HepG2 (cell line): ENCODE measurements around the gene PRSS3. TPM values are rescaled to one million over a fixed set of nuclear protein-coding genes. Genes with fewer than 3 reads are reported as not detected.

ENCODE experiments used
- AGO2 ChIP-seq: fragments of 200-400 bp; formaldehyde crosslinking; optimal IDR thresholded peaks from 2 replicates; pipeline ENCODE3; 2017; ENCODE audit warnings: mild to moderate bottlenecking, low read depth, low read length, moderate library complexity
- ARNT2 ChIP-seq: sonication (generic); formaldehyde crosslinking; IDR thresholded peaks from 2 replicates; pipeline ENCODE4 v1.8.0; 2022; ENCODE audit warnings: mild to moderate bottlenecking, low read depth, missing genetic modification reagents, moderate library complexity
- ATF7-NPFF ChIP-seq: sonication (generic); formaldehyde crosslinking; IDR thresholded peaks from 2 replicates; pipeline ENCODE4 v1.8.1; 2023; ENCODE audit warnings: mild to moderate bottlenecking, low read depth, missing genetic modification reagents, moderate library complexity
- CREB1 ChIP-seq, 2 experiments: fragments of 450-650 bp in 1 of 2; IDR thresholded peaks; 2 replicates each; pipeline ENCODE4 v1.6.1; 2016 to 2017; ENCODE audit warnings: control low read depth in 1 of 2, mild to moderate bottlenecking in 1 of 2, missing compliant biosample characterization in 1 of 2, missing genetic modification characterization in 1 of 2
- FOXK2 ChIP-seq: fragments of 450-650 bp; IDR thresholded peaks from 2 replicates; pipeline ENCODE4 v1.6.1; 2016
- HIVEP1 ChIP-seq: sonication (generic); formaldehyde crosslinking; IDR thresholded peaks from 2 replicates; pipeline ENCODE4 v1.4.0; 2020; ENCODE audit warnings: mild to moderate bottlenecking, missing genetic modification reagents
- HNRNPLL ChIP-seq: fragments of 200-400 bp; formaldehyde crosslinking; IDR thresholded peaks from 2 replicates; pipeline ENCODE4 v1.6.1; 2017; ENCODE audit warnings: mild to moderate bottlenecking, low read depth, low read length; ENCODE audit not compliant: poor library complexity, severe bottlenecking
- MAF1 ChIP-seq: sonication (generic); formaldehyde crosslinking; IDR thresholded peaks from 2 replicates; pipeline ENCODE4 v1.5.0; 2020; ENCODE audit warnings: missing genetic modification reagents, borderline replicate concordance
- MAFK ChIP-seq, 2 experiments: IDR thresholded peaks in 1 of 2; conservative IDR thresholded peaks in 1 of 2; 2 replicates each; pipeline ENCODE4 v1.6.1; 2011; ENCODE audit warnings: improper control_type of control experiment in 2 of 2, low read length in 2 of 2
- NFRKB ChIP-seq: fragments of 450-650 bp; IDR thresholded peaks from 2 replicates; pipeline ENCODE4 v1.6.1; 2017
- NONO ChIP-seq, 2 experiments: fragments of 450-650 bp in 1 of 2; sonication (generic) in 1 of 2; formaldehyde crosslinking in 1 of 2; IDR thresholded peaks in 1 of 2; conservative IDR thresholded peaks in 1 of 2; 2 replicates each; pipeline versions ENCODE4 v1.6.1 to v1.8.0; 2017 to 2022; ENCODE audit warnings: mild to moderate bottlenecking in 1 of 2, missing genetic modification reagents in 1 of 2, moderate library complexity in 1 of 2
- NR2C2 ChIP-seq: sonication (generic); formaldehyde crosslinking; IDR thresholded peaks from 2 replicates; pipeline ENCODE4 v1.4.0; 2020; ENCODE audit warnings: missing genetic modification reagents, mild to moderate bottlenecking, moderate library complexity, borderline replicate concordance
- PBX3 ChIP-seq: sonication (generic); formaldehyde crosslinking; IDR thresholded peaks from 2 replicates; pipeline ENCODE4 v1.8.1; 2023; ENCODE audit warnings: missing genetic modification reagents, inconsistent platforms, borderline replicate concordance
- POLR2AphosphoS5 ChIP-seq: IDR thresholded peaks from 2 replicates; pipeline ENCODE4 v1.6.1; 2012; ENCODE audit warnings: low read depth, low read length
- RBM22 ChIP-seq: fragments of 200-400 bp; formaldehyde crosslinking; optimal IDR thresholded peaks from 2 replicates; pipeline ENCODE3; 2017; ENCODE audit warnings: mild to moderate bottlenecking, low read length, moderate library complexity
- REST ChIP-seq, 2 experiments: IDR thresholded peaks; 2 replicates each; pipeline ENCODE4 v1.6.1; 2011 to 2012; ENCODE audit warnings: low read length in 2 of 2, borderline replicate concordance in 1 of 2, low read depth in 1 of 2, mild to moderate bottlenecking in 1 of 2, moderate library complexity in 1 of 2
- SMC3 ChIP-seq: IDR thresholded peaks from 2 replicates; pipeline ENCODE4 v1.6.1; 2011; ENCODE audit warnings: low read length, improper control_type of control experiment
- ZFP41 ChIP-seq: sonication (generic); formaldehyde crosslinking; IDR thresholded peaks from 2 replicates; pipeline ENCODE4 v1.4.0; 2020; ENCODE audit warnings: mild to moderate bottlenecking, missing genetic modification reagents, borderline replicate concordance
- ZIK1 ChIP-seq: sonication (generic); formaldehyde crosslinking; IDR thresholded peaks from 2 replicates; pipeline ENCODE4 v1.5.0; 2020; ENCODE audit warnings: mild to moderate bottlenecking, low read depth, missing genetic modification reagents, borderline replicate concordance
- ZNF232 ChIP-seq: sonication (generic); formaldehyde crosslinking; IDR thresholded peaks from 2 replicates; pipeline ENCODE4 v1.4.0; 2020; ENCODE audit warnings: missing genetic modification reagents, borderline replicate concordance
- ZNF263 ChIP-seq: sonication (generic); formaldehyde crosslinking; IDR thresholded peaks from 2 replicates; pipeline ENCODE4 v1.4.0; 2020; ENCODE audit warnings: missing genetic modification reagents
- ZNF451 ChIP-seq: sonication (generic); formaldehyde crosslinking; IDR thresholded peaks from 2 replicates; pipeline ENCODE4 v1.5.0; 2020; ENCODE audit warnings: mild to moderate bottlenecking, missing genetic modification reagents
- ZNF629 ChIP-seq: sonication (generic); formaldehyde crosslinking; conservative IDR thresholded peaks from 2 replicates; pipeline ENCODE4 v1.5.0; 2020; ENCODE audit warnings: missing genetic modification reagents
- ZZZ3 ChIP-seq: sonication (generic); formaldehyde crosslinking; IDR thresholded peaks from 2 replicates; pipeline ENCODE4 v1.4.0; 2020; ENCODE audit warnings: missing genetic modification reagents, mild to moderate bottlenecking, borderline replicate concordance
- polyA plus RNA-seq, 8 experiments: library from polyadenylated mRNA; depleted of rRNA in 3 of 8; stranded (reverse) in 7 of 8; unstranded in 1 of 8; fragments of >200 nt; fragmentation: Illumina TruSeq in 4 of 8; extraction: Trizol in 4 of 8; gene quantifications; 2 replicates each; pipeline versions ENCODE4 v1.2.1 to v1.2.3, GENCODE V29; 2011 to 2016; ENCODE audit warnings: low read depth in 4 of 8, missing spikeins in 1 of 8, mixed read lengths in 1 of 8; ENCODE audit not compliant: insufficient read depth in 1 of 8
- total RNA-seq, 5 experiments: library from RNA; depleted of rRNA; stranded (reverse); fragments of >200 nt; fragmentation: Illumina TruSeq; extraction: Trizol; gene quantifications; 2 replicates each; pipeline ENCODE4 v1.2.3, GENCODE V29; 2016; ENCODE audit warnings: low read depth in 1 of 5

PRSS3 gene
- total and polyA plus RNA-seq, 2 of the 13 experiments (the other 11 are each of a cell fraction or from before 2014, with no cell fraction given): not detected

GRCh38 chr9:33816327-33817252, 21.2 kb downstream of the PRSS3 start, which contains the start of gene UBE2R2 (continued):
- peak; percentile 88 for TF ChIP-seq POLR2AphosphoS5
- TF ChIP-seq ZZZ3 (CRISPR knock-in tag): no peak
- TF ChIP-seq ZIK1 (CRISPR knock-in tag): no peak
- no peak for TF ChIP-seq MAF1 (CRISPR knock-in tag)
- TF ChIP-seq NR2C2 (CRISPR knock-in tag): peak; percentile 76
- peak; percentile 88 for TF ChIP-seq ATF7-NPFF (CRISPR knock-in tag)
- peak; percentile 56; the same call in 1 of the 2 replicates for TF ChIP-seq ZNF263 (CRISPR knock-in tag)
- peak; percentile 68 for TF ChIP-seq CREB1 (IDR thresholded peaks at IDR 0.05)
- TF ChIP-seq CREB1 (CRISPR knock-in tag; IDR thresholded peaks at IDR 0.05): no peak
- TF ChIP-seq ZNF629: 0 out of 2 replicates have a peak, but pooled peaks have one; percentile 38
- TF ChIP-seq MAFK (conservative IDR thresholded peaks at IDR 0.05 in 1 of 2, IDR thresholded peaks at IDR 0.05 in 1 of 2; ENCODE audit: low read length in 2 of 2): no peak
- TF ChIP-seq NONO (IDR thresholded peaks at IDR 0.05): no peak
- peak; percentile 71 for TF ChIP-seq NONO (CRISPR knock-in tag; conservative IDR thresholded peaks at IDR 0.05)
- no peak; the same call in 1 of the 2 replicates for TF ChIP-seq ZNF451 (CRISPR knock-in tag)
- no peak for TF ChIP-seq FOXK2
- peak; percentile 85 for TF ChIP-seq AGO2
- peak; percentile 22; the same call in 1 of the 2 replicates for TF ChIP-seq ZFP41 (CRISPR knock-in tag)
- peak in 1 of 2 experiments; percentile 51; a peak in 1 of 4 replicates for TF ChIP-seq REST (IDR thresholded peaks at IDR 0.05; ENCODE audit: borderline replicate concordance in 1 of 2, low read depth in 1 of 2, low read length in 2 of 2)
- TF ChIP-seq ZNF232 (CRISPR knock-in tag): peak; percentile 60; the same call in 1 of the 2 replicates
- peak; percentile 56 for TF ChIP-seq RBM22
- no peak for TF ChIP-seq PBX3
- no peak for TF ChIP-seq SMC3
- TF ChIP-seq HNRNPLL: peak; percentile 49
- TF ChIP-seq HIVEP1 (CRISPR knock-in tag): no peak; the same call in 1 of the 2 replicates
- TF ChIP-seq ARNT2 (CRISPR knock-in tag): peak; percentile 63; the same call in 1 of the 2 replicates
- TF ChIP-seq NFRKB: no peak
